ENCODE data around the gene LIPI.
"Not testable (repeated sequence)": the region's sequence is repeated elsewhere in the genome, so short reads cannot be mapped to it uniquely, and the experiment has no call there.

The LIPI gene

DNA sequence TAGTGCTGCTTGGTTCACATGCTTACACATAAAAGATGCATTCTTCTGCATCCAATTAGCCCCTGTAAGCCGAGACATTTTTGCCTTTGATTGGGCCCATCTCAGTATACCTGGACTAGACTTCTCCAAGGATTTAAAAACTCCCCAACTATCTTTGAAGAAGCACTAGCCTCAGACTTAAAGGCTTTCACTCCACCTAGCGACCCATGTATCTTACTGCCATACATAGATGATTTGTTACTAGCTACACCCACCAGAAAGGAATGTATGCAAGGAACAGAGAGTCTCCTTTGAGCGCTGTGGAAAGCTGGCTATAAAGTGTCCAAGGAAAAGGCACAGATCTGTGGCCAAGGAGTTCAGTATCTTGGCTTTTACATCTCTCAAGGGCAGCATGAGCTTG lies 91.7 kb downstream of the LIPI start:
- in situ Hi-C loops (cut with MboI; ENCODE audit: low sequenced_read_pairs): no loop called here

DNA sequence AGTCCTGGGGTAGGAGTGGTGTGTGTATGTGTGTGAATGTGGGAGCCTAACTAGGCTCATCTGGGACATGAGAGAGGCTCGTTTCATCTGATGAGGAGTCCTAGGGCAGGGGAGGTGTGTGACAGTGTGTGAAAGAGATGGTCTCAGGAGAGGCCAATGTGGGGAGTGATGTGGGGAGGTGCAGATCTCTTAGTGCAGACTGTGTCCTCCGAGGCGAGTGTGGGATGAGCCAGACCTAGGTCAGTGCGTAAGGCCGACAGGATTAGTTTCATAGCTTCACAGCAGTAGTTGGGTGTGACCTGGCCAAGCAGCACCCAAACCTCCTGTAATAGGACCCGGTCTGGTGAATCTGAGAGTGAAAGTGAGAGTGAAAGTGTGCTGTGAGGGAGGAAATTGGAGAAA lies 94.7 kb downstream of the LIPI start:
- in situ Hi-C loops (cut with MboI; ENCODE audit: low sequenced_read_pairs): no loop called here

DNA sequence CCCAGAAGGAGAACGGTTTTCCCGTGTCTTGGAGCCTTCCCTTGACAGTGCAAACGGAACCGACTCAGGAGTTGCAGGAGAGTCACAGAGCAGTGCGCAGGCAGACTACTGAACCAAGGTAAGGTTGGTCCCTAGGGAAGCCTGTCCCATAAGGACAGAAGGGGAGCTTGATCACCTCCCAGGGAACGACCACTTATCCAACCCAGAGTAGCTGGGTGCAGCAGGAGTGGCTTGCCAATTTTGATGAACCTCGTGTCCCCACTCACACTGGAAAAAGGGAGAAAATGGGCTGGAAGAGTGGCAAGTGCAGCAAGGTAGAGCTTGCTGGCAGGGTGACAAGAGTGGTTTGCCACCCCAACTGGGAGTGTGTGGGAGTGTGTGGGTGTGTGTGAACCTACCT lies 95.1 kb downstream of the LIPI start:
- in situ Hi-C loops (cut with MboI; ENCODE audit: low sequenced_read_pairs): no loop called here

DNA sequence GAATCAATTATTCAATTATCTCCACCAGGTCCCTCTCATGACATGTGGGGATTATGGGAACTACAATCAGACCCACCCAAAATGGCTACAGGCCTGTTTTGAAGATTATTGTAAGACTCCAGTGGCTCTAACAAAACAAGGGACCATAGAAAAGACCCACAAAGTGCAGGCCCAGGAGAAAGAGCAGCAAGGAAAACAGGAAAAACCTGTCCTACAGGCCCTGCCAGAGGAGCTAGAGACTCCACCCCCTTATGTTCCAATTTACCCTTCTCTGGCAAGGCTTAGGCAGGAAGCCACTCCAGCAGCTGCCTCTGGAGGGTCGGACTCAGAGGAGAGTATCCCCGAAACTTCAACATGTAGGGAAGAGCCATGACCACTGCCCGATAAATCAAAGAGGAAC lies 96.5 kb downstream of the LIPI start:
- in situ Hi-C loops (cut with MboI; ENCODE audit: low sequenced_read_pairs): no loop called here

DNA sequence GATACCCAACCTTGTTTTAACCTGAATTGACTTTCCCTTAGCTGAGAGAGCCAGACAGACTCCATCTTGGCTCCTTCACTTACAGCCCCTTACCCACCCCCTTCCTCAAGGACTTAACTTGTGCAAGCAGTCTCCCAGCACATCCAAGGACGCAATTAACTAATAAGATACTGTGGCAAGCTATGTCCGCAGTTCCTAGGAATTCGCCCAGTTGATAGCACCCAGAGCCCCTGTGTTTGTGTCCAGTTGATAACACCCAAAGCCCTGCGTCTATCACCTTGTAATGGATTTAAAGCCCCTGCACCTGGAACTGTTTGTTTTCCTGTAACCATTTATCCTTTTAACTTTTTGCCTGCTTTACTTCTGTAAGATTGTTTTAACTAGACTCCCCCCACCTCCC lies 106.2 kb downstream of the LIPI start:
- in situ Hi-C loops (cut with MboI; ENCODE audit: low sequenced_read_pairs): not testable (repeated sequence)

DNA sequence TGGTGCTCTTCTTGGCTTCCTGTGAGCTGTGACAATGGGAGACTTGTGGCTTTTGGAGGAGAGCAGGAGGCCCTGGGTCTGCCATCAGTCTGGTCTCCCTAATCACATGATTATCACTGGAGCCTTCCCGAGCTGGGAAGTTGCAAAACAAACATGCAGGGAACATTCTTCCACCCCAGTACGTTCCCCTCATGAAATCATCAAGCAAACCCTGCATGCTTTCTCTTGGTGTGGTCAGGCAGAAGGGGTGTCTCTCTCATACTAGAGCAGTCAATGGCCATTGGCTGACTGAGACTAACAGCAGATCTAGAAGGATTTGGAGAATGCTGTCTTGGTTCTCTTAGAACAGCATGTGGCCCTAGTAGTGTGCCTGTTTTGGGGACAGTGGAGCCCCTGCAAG lies 111.2 kb downstream of the LIPI start:
- in situ Hi-C loops (cut with MboI; ENCODE audit: low sequenced_read_pairs): no loop called here

DNA sequence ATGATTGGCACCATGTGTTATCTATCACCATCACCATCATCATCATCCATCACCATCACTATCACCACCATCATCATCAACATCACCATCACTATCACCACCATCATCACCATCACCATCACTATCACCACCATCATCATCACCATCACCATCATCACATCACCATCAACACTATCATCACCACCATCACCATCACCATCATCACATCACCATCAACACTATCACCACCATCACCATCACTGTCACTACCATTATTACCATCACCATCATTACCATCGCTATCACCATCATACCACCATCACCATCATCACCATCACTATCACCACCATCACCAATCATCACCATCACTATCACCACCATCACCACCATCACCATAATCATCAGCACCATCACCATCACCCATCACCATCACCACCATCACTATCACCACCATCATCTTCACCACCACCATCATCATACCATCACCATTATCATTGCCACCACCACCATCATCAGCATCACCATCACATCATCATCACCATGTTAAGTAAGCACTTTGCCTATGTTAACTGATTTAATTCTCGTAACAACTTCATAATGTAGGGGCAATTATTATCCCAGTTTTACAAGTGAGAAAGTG lies 112.8 kb downstream of the LIPI start:
- in situ Hi-C loops (cut with MboI; ENCODE audit: low sequenced_read_pairs): no loop called here

DNA sequence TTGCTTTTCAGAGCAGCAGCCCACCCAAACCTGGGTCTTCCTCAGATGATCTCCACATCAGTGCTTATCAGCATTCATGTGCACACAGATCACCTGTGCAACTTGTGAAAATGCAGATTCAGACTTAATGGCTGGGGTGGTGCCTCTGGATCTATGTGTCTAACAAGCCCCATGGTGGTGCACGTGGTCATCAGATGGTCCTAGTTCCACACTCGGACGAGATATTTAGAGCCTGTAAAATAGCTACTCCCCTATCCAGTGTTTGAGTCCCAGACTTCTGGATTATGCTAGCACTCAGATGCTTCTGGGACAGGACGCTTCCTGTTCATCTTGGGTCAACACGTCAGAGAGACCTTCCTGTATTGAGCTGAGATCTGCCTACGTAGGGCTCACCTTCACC lies 114.2 kb downstream of the LIPI start:
- in situ Hi-C loops (cut with MboI; ENCODE audit: low sequenced_read_pairs): no loop called here

DNA sequence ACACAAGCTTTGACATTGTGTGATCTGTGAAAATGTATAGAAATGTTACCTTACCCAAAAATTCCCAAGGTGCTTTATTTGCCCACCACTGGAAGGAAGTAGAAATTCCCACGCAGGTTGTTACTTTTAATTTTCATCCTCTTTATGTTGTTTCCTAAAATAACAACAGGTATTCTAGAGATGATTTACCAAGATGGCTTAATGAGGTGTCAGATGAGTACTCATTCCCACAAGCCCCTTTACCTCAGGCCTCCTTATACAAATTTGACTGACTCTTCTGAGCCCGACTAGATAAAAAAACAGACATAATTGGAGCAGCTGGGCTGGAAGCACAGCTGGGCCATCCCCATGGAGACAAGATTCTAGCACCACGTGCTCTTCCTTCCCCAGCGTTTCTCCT lies 114.6 kb downstream of the LIPI start:
- in situ Hi-C loops (cut with MboI; ENCODE audit: low sequenced_read_pairs): no loop called here

DNA sequence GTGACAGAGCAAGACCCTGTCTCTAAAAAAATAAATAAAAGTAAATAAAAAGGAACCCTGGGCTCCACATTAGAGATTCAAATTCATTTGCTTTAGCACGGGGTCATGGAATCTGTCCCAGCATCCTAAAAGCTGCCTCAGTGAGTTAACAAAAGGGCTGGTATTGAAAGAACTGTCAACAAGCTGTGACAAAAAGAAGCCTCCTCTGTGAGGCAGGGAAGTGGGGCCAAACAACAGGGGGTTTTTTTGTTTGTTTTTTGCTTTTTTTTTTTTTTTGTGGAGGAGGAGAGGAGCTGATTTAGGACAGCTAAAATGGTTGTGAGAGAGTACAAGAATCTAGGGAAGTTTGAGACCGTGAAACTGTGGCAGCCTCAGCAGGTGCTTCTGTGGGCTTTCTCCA lies 115.7 kb downstream of the LIPI start:
- in situ Hi-C loops (cut with MboI; ENCODE audit: low sequenced_read_pairs): no loop called here

DNA sequence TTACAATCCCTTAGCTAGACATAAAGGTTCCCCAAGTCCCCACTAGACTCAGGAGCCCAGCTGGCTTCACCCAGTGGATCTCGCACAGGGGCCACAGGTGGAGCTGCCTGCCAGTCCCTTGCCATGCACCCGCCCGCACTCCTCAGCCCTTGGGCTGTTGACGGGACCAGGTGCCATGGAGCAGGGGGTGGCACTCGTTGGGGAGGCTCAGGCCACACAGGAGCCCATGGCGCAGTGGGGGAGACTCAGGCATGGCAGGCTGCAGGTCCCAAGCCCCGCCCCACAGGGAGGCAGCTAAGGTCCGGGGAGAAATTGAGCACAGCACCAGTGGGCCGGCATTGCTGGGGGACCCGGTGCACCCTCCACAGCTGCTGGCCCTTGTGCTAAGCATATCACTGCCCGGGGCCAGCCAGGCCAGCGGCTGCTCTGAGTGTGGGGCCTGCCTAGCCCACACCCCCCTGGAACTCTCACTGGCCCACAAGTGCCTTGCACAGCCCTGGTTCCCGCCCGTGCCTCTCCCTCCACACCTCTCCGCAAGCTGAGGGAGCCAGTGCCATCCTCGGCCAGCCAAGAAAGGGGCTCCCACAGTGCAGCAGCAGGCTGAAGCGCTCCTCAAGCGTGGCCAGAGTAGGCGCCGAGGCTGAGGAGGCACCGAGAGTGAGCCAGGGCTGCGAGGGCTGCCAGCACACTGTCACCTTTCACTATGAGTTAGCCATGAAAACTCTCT lies 117.8 kb downstream of the LIPI start:
- in situ Hi-C loops (cut with MboI; ENCODE audit: low sequenced_read_pairs): no loop called here

DNA sequence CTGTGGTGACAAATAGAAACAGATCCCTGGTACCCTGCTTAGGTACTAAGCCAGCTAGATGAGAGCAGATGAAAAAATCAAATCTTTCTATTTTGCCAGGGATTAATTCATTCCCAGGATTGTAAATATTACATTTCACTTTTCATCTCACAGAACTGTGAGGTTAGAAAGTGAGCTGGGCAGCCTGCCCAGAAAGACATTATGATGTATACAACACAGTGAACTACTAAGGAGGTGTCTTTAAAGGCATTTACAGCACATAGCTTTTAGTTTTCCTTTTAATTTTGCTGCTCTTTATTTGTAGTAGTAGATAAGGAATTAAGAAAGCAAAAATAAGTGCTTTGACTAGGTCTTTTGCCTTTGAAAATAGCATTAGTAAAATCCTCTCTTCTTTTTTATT lies 120.6 kb downstream of the LIPI start:
- in situ Hi-C loops (cut with MboI; ENCODE audit: low sequenced_read_pairs): not testable (repeated sequence)

DNA sequence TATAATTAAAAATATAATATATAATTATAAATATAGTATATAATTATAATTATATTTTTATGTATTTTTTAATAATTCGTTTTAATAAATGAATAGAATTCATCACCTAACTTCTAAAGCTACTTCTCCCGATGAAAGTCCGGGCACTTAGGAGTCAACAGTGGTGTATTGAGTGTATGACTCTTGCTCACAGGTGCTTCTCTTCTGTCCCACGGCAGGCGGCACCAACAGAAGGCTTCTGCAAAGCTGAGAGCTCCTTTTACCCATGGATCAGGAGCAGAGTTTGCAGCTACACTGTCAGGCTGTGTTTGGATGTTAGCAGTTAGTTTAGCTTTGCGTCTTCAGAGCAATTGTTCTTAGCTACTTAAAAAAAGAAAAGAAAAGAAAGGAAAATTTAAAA lies 122.4 kb downstream of the LIPI start:
- in situ Hi-C loops (cut with MboI; ENCODE audit: low sequenced_read_pairs): no loop called here

DNA sequence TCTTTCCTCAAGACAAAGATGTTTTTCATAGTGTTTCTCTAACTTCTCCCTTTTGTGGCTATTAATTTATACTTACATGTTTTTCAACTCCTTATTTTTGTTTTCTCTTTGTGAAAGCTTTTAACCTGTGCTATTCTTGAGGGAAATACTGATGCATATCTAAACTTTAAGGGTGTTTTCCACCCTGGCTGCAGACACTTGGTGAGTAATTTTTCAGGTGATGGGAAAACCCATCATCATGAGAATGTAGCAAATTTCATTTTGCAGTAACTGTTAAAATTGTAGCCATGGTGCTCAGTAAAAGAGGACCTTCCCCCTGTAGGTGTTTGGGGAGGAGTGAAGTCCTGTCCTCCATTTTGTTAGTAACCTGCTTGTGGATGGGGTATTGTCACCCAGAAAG lies 124.2 kb downstream of the LIPI start:
- in situ Hi-C loops (cut with MboI; ENCODE audit: low sequenced_read_pairs): no loop called here

DNA sequence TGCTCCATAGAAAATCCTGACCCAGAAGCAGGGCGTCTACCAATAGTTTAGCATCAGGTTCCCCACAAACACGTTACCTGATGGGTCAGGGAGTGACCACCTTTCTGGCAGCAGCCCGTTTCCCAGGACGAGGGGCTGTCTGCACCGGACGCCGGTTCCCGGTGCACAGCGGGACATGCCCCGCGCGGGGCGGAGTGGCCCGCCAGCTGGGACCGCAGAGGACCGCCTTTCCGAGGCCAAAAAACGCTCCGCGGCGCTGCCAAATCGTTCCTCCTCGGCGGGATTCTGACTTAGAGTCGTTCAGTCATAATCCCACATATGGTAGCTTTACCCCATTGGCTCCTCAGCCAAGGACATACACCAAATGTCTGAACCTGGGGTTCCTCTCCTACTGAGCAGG lies 126.1 kb downstream of the LIPI start:
- in situ Hi-C loops (cut with MboI; ENCODE audit: low sequenced_read_pairs): no loop called here

DNA sequence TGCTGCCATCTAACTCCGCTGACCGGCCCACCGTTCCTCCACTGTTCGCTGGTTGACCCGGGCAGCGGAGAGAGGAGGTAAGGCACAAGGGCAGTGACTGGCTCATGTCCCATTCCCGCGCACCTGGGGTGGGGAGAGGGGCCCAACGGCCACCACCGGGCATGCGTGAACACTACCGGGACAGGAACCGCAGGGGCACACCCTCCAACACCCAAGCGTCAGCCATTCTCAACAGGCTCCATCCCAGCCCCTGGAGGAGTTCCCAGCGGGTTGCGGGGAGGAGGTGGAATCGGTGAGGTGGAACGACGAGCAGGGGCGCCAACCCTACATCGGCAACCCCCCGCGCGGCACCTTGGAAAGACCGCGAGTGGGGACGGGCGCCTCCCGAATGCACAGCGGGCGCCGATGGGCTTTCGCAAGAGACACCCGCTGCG lies 126.7 kb downstream of the LIPI start:
- in situ Hi-C loops (cut with MboI; ENCODE audit: low sequenced_read_pairs): no loop called here

DNA sequence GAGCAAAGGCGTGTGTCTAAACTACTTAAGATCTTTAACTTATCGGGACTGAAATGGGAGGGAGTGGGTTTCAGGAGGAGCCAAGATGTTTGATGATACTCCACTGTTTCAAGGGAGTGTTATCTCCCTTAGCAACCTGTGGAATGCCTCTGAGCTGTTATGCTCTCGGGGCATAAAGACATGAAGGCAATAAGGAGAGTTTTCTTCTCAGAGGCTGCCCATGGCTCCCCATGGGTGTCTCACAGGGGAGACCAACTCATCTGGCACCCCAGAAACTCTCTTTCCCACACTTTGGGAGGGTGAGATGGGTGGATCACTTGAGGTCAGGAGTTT lies 130.0 kb downstream of the LIPI start:
- in situ Hi-C loops (cut with MboI; ENCODE audit: low sequenced_read_pairs): no loop called here

DNA sequence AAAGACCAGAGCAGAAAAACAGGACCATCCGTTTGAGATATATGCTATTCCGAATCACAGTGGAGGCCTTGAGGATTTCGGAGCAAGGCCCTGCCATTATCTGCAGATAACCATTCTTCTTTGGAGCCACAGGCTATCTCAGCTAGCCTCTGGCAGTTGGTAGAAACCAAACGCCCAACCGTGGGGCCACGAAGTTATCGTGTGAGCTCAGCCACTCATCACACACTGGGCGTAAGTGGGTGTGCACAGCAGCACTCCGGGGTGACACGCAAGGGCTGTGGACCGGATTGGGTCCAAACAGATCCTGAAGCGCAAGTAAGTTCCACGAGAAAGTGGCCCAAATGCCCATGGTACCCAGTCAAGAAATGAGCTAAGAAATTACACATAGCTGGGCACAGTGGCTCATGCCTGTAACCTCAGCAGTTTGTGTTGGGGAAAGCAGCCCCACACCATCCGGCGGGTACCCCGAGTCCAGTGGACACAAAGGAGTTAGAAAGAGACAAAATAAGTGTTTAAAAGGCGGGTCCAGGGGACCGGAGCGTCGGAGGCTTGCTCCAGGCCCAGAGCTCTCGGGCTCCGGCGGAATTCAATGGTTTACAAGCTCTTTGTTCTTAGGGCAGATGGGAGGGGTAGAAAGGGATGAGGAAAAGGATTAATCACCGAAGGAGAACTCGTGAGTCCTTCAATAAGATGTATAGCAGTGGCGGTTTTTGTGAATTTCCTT lies 130.6 kb downstream of the LIPI start:
- in situ Hi-C loops (cut with MboI; ENCODE audit: low sequenced_read_pairs): no loop called here

DNA sequence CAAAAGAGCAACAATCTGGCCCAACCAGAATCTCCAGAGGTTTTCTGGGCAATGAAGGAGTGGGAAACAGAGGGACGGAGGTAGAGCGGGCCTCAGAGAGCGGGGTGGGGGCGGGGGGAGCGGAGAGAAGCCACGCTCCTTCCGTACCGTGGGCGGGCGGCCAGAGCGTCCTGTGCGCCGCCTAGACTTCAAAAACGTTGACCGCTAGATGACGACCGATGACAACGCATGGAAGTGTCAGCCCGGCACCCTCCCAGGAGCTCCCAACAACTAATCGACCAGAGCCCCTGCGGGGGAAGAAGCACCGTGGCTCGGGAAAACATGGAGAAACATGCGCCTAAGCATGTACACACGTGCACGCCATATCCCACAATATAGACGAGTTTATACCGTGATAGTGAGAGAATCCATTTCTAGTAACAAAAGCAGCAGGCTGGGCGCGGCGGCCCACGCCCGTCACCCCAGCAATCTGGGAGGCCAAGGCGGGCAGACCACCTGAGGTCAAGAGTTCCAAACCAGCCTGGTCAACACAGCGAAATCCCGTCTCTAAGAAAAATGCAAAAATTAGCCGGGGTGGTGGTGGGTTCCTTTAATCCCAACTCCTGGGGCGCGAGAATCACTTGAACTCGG lies 131.9 kb downstream of the LIPI start:
- in situ Hi-C loops (cut with MboI; ENCODE audit: low sequenced_read_pairs): no loop called here

DNA sequence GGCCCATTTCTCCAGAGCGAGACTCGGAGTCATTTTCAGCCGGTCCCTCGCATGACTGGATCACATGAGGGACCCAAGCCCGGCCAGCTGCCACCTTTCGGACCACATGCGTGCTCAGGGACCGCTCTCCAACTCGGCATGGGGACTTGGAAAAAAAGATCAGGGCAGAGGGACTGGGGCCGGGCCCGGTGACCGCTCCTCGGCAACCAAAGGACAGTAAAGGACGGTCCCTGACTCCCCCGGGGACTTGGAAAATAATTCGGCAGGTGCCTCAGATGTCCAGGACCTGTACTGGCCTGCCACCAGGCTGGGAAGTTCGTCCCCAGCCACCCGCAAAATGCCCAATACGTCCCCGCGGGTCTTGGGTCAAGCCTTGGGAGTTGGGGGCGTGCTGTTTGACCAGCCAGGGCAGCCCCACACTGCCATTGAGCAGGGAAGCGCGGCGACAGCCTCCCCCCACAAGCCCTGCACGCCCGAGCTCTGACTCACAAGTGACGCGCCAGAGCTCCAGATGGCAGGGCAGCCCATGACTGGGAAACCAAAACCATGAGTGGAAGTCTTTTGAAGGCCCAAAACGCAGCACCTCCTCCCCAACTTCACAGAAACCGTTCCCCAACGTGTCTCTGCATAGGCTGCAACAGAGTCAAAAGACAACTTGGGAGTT lies 134.5 kb downstream of the LIPI start:
- in situ Hi-C loops (cut with MboI; ENCODE audit: low sequenced_read_pairs): no loop called here

DNA sequence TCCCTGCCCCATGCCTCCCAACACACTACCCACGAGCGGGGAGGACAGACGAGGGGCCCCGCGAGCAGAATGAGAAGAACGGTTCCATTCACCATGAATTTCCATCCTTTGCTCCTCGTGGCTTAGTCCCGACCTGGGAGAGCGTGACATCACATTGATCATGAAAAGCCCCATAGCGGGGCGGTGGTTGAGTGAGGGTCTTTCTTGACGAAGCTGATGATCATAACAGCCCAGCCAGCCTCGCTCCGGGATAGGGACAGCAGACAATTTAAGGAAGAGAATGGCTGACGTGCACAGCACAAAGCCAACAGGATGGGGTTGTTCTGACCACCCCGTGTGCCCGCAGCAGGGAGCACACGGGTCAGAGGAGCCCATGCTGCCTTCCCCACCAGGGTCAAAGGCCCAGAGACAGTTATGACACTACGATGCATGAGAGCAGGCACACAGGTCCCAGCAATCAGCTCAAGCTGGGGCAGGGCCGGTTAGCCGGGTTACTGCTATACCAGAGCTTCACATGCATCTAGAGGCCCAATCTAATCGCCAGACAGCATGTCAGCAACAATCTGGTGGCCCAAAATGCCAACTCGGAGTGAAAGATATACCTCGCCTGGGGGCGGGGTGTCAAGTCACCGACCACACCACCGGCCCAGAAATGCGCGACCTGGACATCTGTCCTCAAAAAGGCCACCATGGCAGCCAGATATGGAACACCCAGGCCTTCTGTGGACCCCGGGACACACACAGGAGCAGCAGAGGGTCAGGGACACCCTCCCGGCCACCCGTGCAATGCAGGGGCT lies 135.2 kb downstream of the LIPI start:
- in situ Hi-C loops (cut with MboI; ENCODE audit: low sequenced_read_pairs): no loop called here

Measured in hTERT RPE-1 (cell line).